Eye (tissue), 1 donor: Measurements from ENCODE around the gene LRPAP1.
"Not testable (repeated sequence)": the region's sequence is repeated elsewhere in the genome, so short reads cannot be mapped to it uniquely, and the experiment has no call there.

Experiments used
- DNase-seq: peaks from one replicate; pipeline ENCODE4 v3.0.0-alpha.2; 2015

LRPAP1 gene

GRCh38 chr4:3531879-3532750, at the start of gene LRPAP1:
LRPAP1 (minus strand) TSS chr4:3532422; CDS start chr4:3532412, 10 bp downstream.
- peak; percentile 98 for DNase-seq

- DNase-seq, result not testable (repeated sequence)
Measured at GRCh38 chr4:3581334-3582090, 49.3 kb upstream of the LRPAP1 start.

- DNase-seq, result not testable (repeated sequence)
Measured at GRCh38 chr4:3580859-3581258, 48.6 kb upstream of the LRPAP1 start.

GRCh38 chr4:3578527-3579144, 46.4 kb upstream of the LRPAP1 start:
- not testable (repeated sequence) for DNase-seq

GRCh38 chr4:3578052-3578451, 45.8 kb upstream of the LRPAP1 start:
- not testable (repeated sequence) for DNase-seq

GRCh38 chr4:3577208-3577892, 45.1 kb upstream of the LRPAP1 start:
- not testable (repeated sequence) for DNase-seq

- not testable (repeated sequence) for DNase-seq
Measured at GRCh38 chr4:3576533-3577207, 44.4 kb upstream of the LRPAP1 start.

GRCh38 chr4:3575426-3576369, 43.5 kb upstream of the LRPAP1 start:
- DNase-seq, result not testable (repeated sequence)

- not testable (repeated sequence) for DNase-seq
Measured at GRCh38 chr4:3574865-3575264, 42.6 kb upstream of the LRPAP1 start.

GRCh38 chr4:3574346-3574745, 42.1 kb upstream of the LRPAP1 start:
- not testable (repeated sequence) for DNase-seq

- DNase-seq, result no peak
Measured at GRCh38 chr4:3573131-3573530, 40.9 kb upstream of the LRPAP1 start.

GRCh38 chr4:3572363-3572762, 40.1 kb upstream of the LRPAP1 start:
- DNase-seq, result no peak

- DNase-seq, result no peak
Measured at GRCh38 chr4:3571921-3572320, 39.7 kb upstream of the LRPAP1 start.

GRCh38 chr4:3570923-3571322, 38.7 kb upstream of the LRPAP1 start:
- not testable (repeated sequence) for DNase-seq

GRCh38 chr4:3569611-3570010, 37.4 kb upstream of the LRPAP1 start:
- DNase-seq, result not testable (repeated sequence)

- not testable (repeated sequence) for DNase-seq
Measured at GRCh38 chr4:3566701-3567100, 34.5 kb upstream of the LRPAP1 start.

GRCh38 chr4:3566301-3566700, 34.1 kb upstream of the LRPAP1 start:
- peak; percentile 39 for DNase-seq

GRCh38 chr4:3564948-3565347, 32.7 kb upstream of the LRPAP1 start:
- DNase-seq, result not testable (repeated sequence)

- DNase-seq, result no peak
Measured at GRCh38 chr4:3563403-3563802, 31.2 kb upstream of the LRPAP1 start.

- DNase-seq, result not testable (repeated sequence)
Measured at GRCh38 chr4:3562127-3562526, 29.9 kb upstream of the LRPAP1 start.

- DNase-seq, result not testable (repeated sequence)
Measured at GRCh38 chr4:3560465-3560864, 28.2 kb upstream of the LRPAP1 start.
